ENCODE data around the gene ZNF804A. TPM values are rescaled to one million over a fixed set of nuclear protein-coding genes. Genes with fewer than 3 reads are reported as not detected.

Gene ZNF804A
- total and polyA plus RNA-seq, 2 of the 4 experiments (the other 2 are of a cell fraction) = 2.2 to 2.7 TPM

DNA sequence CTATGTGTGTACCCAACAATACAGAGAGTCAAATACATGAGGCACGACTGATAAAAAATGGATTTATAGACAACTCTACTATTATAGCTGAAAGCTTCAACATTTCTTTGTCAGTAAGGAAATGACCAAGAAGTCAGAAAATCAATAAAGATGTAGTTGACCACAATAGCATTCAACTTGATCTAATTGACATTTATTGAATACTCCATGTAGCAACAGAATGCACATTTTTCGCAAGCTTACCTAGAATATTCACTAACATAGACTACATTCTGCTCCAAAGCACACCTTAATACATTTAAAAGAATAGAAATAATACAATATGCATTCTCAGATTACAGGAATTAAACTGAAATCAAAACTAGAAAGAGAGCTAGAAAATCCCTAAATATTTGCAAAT lies 49.2 kb upstream of the ZNF804A start:
- Histone ChIP-seq H3K4me3 (ENCODE audit: insufficient read depth, low read depth, low read length) (no peak overlapping the region), H3K18ac (ENCODE audit: low read depth, low read length) (no peak overlapping the region), H2BK5ac (ENCODE audit: low read depth, low read length, poor library complexity, severe bottlenecking) (no peak overlapping the region), H3K56ac (ENCODE audit: extremely low read depth, insufficient read depth, low read length) (no peak overlapping the region), H3K23ac (ENCODE audit: low read depth, low read length) (no peak overlapping the region), H2BK15ac (ENCODE audit: low read depth, low read length) (no peak overlapping the region), H3K4me1 (ENCODE audit: control insufficient read depth, insufficient read depth, low read length) (no peaks in the 10 kb centered on the region), H4K91ac (ENCODE audit: insufficient read depth, low read depth, low read length) (no peak overlapping the region), H3K9me1 (ENCODE audit: insufficient read depth, low read length) (no peaks in the 10 kb centered on the region), H2AK5ac (ENCODE audit: low read depth, low read length) (no peak overlapping the region), H4K5ac (ENCODE audit: low read depth, low read length) (no peak overlapping the region), H3K14ac (replicated peaks; ENCODE audit: low read depth, low read length) (no peak overlapping the region), H3K4ac (ENCODE audit: low read depth, low read length) (no peak overlapping the region), H2AFZ (replicated peaks; ENCODE audit: low read length, poor library complexity) (no peak overlapping the region), H3K27ac (ENCODE audit: insufficient read depth, low read length) (no peak overlapping the region), H2AK9ac (replicated peaks; ENCODE audit: low read depth, low read length, poor library complexity) (no peak overlapping the region), H3K36me3 (ENCODE audit: control insufficient read depth, insufficient read depth, low read length) (no peaks in the 10 kb centered on the region), H3K79me1 (ENCODE audit: low read depth in 1 of 2, low read length in 2 of 2) (no peaks in the 10 kb centered on the region), H4K20me1 (ENCODE audit: insufficient read depth, low read length) (no peaks in the 10 kb centered on the region), H3K4me2 (ENCODE audit: low read depth, low read length) (no peak overlapping the region), H3K27me3 (ENCODE audit: control insufficient read depth, insufficient read depth, low read length) (no peaks in the 10 kb centered on the region), H2BK120ac (ENCODE audit: low read depth, low read length) (no peak overlapping the region), H2BK20ac (ENCODE audit: low read depth, low read length) (no peak overlapping the region), H3K9ac (ENCODE audit: low read depth, low read length) (no peak overlapping the region), H4K8ac (ENCODE audit: low read depth in 2 of 2, low read length in 2 of 2) (no peak overlapping the region), H3K9me3 (ENCODE audit: control insufficient read depth, insufficient read depth, low read length) (no peaks in the 10 kb centered on the region)
- ATAC-seq (ENCODE audit: low read depth) (no peak), DNase-seq (no peak)
- no CpG with 5 or more reads among the region's 2 CpGs for WGBS, 2 experiments (ENCODE audit: extremely low coverage in 2 of 2, insufficient read length in 1 of 2)
- POLR2A ChIA-PET (ENCODE audit: unreplicated experiment) = no interaction called here
- BruUV-seq (replicated peaks) = no TSS peak
- in situ Hi-C loops (cut with MboI; ENCODE audit: low sequenced_read_pairs) (no loop called here), intact Hi-C loops (cut with micrococcal nuclease) (no loop called here), dilution Hi-C loops (cut with HindIII; ENCODE audit: low sequenced_read_pairs, unreplicated experiment) (no loop called here)
- CTCF ChIA-PET = interaction anchor here (1.5 kb wide), 1 partner anchor 13 kb away, joined by 3 read pairs; no protein-coding TSS in a partner anchor
- no peak for TF ChIP-seq SMC3 (IDR thresholded peaks at IDR 0.05; ENCODE audit: low read depth, low read length)
- TF ChIP-seq FOS (IDR thresholded peaks at IDR 0.05; ENCODE audit: low read depth, low read length) = no peak
- no peak for TF ChIP-seq MAFK (IDR thresholded peaks at IDR 0.05; ENCODE audit: low read depth, low read length)
- TF ChIP-seq, protein P1, sequence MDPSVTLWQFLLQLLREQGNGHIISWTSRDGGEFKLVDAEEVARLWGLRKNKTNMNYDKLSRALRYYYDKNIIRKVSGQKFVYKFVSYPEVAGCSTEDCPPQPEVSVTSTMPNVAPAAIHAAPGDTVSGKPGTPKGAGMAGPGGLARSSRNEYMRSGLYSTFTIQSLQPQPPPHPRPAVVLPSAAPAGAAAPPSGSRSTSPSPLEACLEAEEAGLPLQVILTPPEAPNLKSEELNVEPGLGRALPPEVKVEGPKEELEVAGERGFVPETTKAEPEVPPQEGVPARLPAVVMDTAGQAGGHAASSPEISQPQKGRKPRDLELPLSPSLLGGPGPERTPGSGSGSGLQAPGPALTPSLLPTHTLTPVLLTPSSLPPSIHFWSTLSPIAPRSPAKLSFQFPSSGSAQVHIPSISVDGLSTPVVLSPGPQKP (IDR thresholded peaks at IDR 0.05; ENCODE audit: borderline replicate concordance, low read depth, low read length) = no peak
- TF ChIP-seq, protein P2, sequence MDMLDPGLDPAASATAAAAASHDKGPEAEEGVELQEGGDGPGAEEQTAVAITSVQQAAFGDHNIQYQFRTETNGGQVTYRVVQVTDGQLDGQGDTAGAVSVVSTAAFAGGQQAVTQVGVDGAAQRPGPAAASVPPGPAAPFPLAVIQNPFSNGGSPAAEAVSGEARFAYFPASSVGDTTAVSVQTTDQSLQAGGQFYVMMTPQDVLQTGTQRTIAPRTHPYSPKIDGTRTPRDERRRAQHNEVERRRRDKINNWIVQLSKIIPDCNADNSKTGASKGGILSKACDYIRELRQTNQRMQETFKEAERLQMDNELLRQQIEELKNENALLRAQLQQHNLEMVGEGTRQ (IDR thresholded peaks at IDR 0.05; ENCODE audit: low read depth, low read length) = no peak
- TF ChIP-seq CHD1 (IDR thresholded peaks at IDR 0.05; ENCODE audit: low read depth, low read length) = no peak
- TF ChIP-seq BHLHE40 (IDR thresholded peaks at IDR 0.05; ENCODE audit: low read depth, low read length) = no peak
- TF ChIP-seq MXI1 (IDR thresholded peaks at IDR 0.05; ENCODE audit: borderline replicate concordance, low read depth, low read length) = no peak
- no peak for TF ChIP-seq RCOR1 (IDR thresholded peaks at IDR 0.05; ENCODE audit: insufficient replicate concordance, low read length)
- TF ChIP-seq MAZ (IDR thresholded peaks at IDR 0.05; ENCODE audit: borderline replicate concordance, low read depth, low read length) = no peak
- no peak for TF ChIP-seq CEBPB (IDR thresholded peaks at IDR 0.05; ENCODE audit: low read depth, low read length)
- TF ChIP-seq RAD21 (IDR thresholded peaks at IDR 0.05; ENCODE audit: low read length) = no peak
- TF ChIP-seq NFE2L2 (IDR thresholded peaks at IDR 0.05; ENCODE audit: low read depth, low read length) = no peak
- no peak for TF ChIP-seq RFX5 (IDR thresholded peaks at IDR 0.05; ENCODE audit: low read depth, low read length)
- TF ChIP-seq POLR2A (IDR thresholded peaks at IDR 0.05; ENCODE audit: low read depth, low read length) = no peak
- TF ChIP-seq CTCF (conservative IDR thresholded peaks at IDR 0.05; ENCODE audit: low read depth, low read length) = no peak
